Stimulated activated CD4-positive, alpha-beta T cell treated with anti-CD3 and anti-CD28 coated beads, TNF-alpha, amount 100 ng/mL, for 4 hours (primary cell): ENCODE data around the gene KYNU.
"Not testable (repeated sequence)": the region's sequence is repeated elsewhere in the genome, so short reads cannot be mapped to it uniquely, and the experiment has no call there.

Source experiments
- DNase-seq, 3 experiments: peaks; one replicate each; pipeline ENCODE4 v3.0.0-alpha.2; 2020; ENCODE audit warnings: low read depth in 3 of 3

KYNU gene

GRCh38 chr2:143088388-143088787 lies 210.9 kb downstream of the KYNU start:
- DNase-seq, result no peak

GRCh38 chr2:143089520-143089919 lies 212.1 kb downstream of the KYNU start:
- DNase-seq, result not testable (repeated sequence)
